HepG2 (cell line): ENCODE measurements around the gene CHCHD3. TPM values are rescaled to one million over a fixed set of nuclear protein-coding genes. Genes with fewer than 3 reads are reported as not detected.

Experiments
- DNMT3B ChIP-seq: conservative IDR thresholded peaks from 2 replicates; pipeline ENCODE4 v1.6.1; 2016; ENCODE audit warnings: missing biosample characterization, control low read depth
- EP300 ChIP-seq, 3 experiments: sonication (generic) in 1 of 3; formaldehyde crosslinking in 1 of 3; IDR thresholded peaks; 2 replicates each; pipeline versions ENCODE4 v1.5.1 to v1.6.1; 2011 to 2020; ENCODE audit warnings: low read depth in 2 of 3, low read length in 2 of 3, borderline replicate concordance in 1 of 3, improper control_type of control experiment in 1 of 3, mild to moderate bottlenecking in 1 of 3, missing genetic modification reagents in 1 of 3, moderate library complexity in 1 of 3
- JARID2 ChIP-seq: sonication (generic); formaldehyde crosslinking; IDR thresholded peaks from 2 replicates; pipeline ENCODE4 v1.8.1; 2023; ENCODE audit warnings: missing genetic modification reagents, inconsistent platforms; ENCODE audit not compliant: insufficient replicate concordance
- KLF9 ChIP-seq: IDR thresholded peaks from 2 replicates; pipeline ENCODE4 v1.6.1; 2016; ENCODE audit warnings: low read depth
- NFAT5 ChIP-seq: sonication (generic); formaldehyde crosslinking; IDR thresholded peaks from 2 replicates; pipeline ENCODE4 v1.4.0; 2020; ENCODE audit warnings: missing genetic modification reagents
- PAWR ChIP-seq: sonication (generic); formaldehyde crosslinking; IDR thresholded peaks from 2 replicates; pipeline ENCODE4 v1.4.0; 2020; ENCODE audit warnings: missing genetic modification reagents, mild to moderate bottlenecking, borderline replicate concordance
- RNF2 ChIP-seq: fragments of 450-650 bp; conservative IDR thresholded peaks from 2 replicates; pipeline ENCODE4 v1.6.1; 2016; ENCODE audit warnings: low read depth
- U2AF2 ChIP-seq: fragments of 200-400 bp; formaldehyde crosslinking; IDR thresholded peaks from 2 replicates; pipeline ENCODE4 v1.6.1; 2017; ENCODE audit warnings: low read depth, mild to moderate bottlenecking, low read length
- ZFP62 ChIP-seq: sonication (generic); formaldehyde crosslinking; IDR thresholded peaks from 2 replicates; pipeline ENCODE4 v1.4.0; 2020; ENCODE audit warnings: missing genetic modification reagents
- ZIK1 ChIP-seq: sonication (generic); formaldehyde crosslinking; IDR thresholded peaks from 2 replicates; pipeline ENCODE4 v1.5.0; 2020; ENCODE audit warnings: mild to moderate bottlenecking, low read depth, missing genetic modification reagents, borderline replicate concordance
- ZNF572 ChIP-seq: sonication (generic); formaldehyde crosslinking; IDR thresholded peaks from 2 replicates; pipeline ENCODE4 v1.5.1; 2020; ENCODE audit warnings: mild to moderate bottlenecking, missing genetic modification reagents
- ZNF660 ChIP-seq: sonication (generic); formaldehyde crosslinking; IDR thresholded peaks from 2 replicates; pipeline ENCODE4 v1.5.1; 2020; ENCODE audit warnings: mild to moderate bottlenecking, low read depth, missing genetic modification reagents, borderline replicate concordance
- ZNF703 ChIP-seq: sonication (generic); formaldehyde crosslinking; IDR thresholded peaks from 2 replicates; pipeline ENCODE4 v1.5.1; 2020; ENCODE audit warnings: missing genetic modification reagents, mild to moderate bottlenecking, moderate library complexity, borderline replicate concordance
- polyA plus RNA-seq, 8 experiments: library from polyadenylated mRNA; depleted of rRNA in 3 of 8; stranded (reverse) in 7 of 8; unstranded in 1 of 8; fragments of >200 nt; fragmentation: Illumina TruSeq in 4 of 8; extraction: Trizol in 4 of 8; gene quantifications; 2 replicates each; pipeline versions ENCODE4 v1.2.1 to v1.2.3, GENCODE V29; 2011 to 2016; ENCODE audit warnings: low read depth in 4 of 8, missing spikeins in 1 of 8, mixed read lengths in 1 of 8; ENCODE audit not compliant: insufficient read depth in 1 of 8
- total RNA-seq, 5 experiments: library from RNA; depleted of rRNA; stranded (reverse); fragments of >200 nt; fragmentation: Illumina TruSeq; extraction: Trizol; gene quantifications; 2 replicates each; pipeline ENCODE4 v1.2.3, GENCODE V29; 2016; ENCODE audit warnings: low read depth in 1 of 5
- TF ChIP-seq, protein P1 (sequence below): sonication (generic); formaldehyde crosslinking; IDR thresholded peaks from 2 replicates; pipeline ENCODE4 v1.4.0; 2020; ENCODE audit warnings: missing genetic modification reagents
- TF ChIP-seq, protein P2 (sequence below): sonication (generic); formaldehyde crosslinking; IDR thresholded peaks from 2 replicates; pipeline ENCODE4 v1.4.0; 2020; ENCODE audit warnings: mild to moderate bottlenecking, missing genetic modification reagents, borderline replicate concordance
- TF ChIP-seq, protein P3 (sequence below): sonication (generic); formaldehyde crosslinking; IDR thresholded peaks from 2 replicates; pipeline ENCODE4 v1.4.0; 2020; ENCODE audit warnings: missing genetic modification reagents

CHCHD3 gene
- total and polyA plus RNA-seq, 2 of the 13 experiments (the other 11 are each of a cell fraction or from before 2014, with no cell fraction given): 32.7 to 86.8 TPM

- TF ChIP-seq NFAT5 (CRISPR knock-in tag): no peak
- no peak for TF ChIP-seq ZNF660 (CRISPR knock-in tag)
- no peak for TF ChIP-seq PAWR (CRISPR knock-in tag)
- TF ChIP-seq, protein P1, sequence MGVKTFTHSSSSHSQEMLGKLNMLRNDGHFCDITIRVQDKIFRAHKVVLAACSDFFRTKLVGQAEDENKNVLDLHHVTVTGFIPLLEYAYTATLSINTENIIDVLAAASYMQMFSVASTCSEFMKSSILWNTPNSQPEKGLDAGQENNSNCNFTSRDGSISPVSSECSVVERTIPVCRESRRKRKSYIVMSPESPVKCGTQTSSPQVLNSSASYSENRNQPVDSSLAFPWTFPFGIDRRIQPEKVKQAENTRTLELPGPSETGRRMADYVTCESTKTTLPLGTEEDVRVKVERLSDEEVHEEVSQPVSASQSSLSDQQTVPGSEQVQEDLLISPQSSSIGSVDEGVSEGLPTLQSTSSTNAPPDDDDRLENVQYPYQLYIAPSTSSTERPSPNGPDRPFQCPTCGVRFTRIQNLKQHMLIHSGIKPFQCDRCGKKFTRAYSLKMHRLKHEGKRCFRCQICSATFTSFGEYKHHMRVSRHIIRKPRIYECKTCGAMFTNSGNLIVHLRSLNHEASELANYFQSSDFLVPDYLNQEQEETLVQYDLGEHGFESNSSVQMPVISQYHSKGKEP (CRISPR knock-in tag): no peak
- TF ChIP-seq JARID2: no peak
- no peak for TF ChIP-seq ZNF703 (CRISPR knock-in tag)
- no peak; the same call in 1 of the 2 replicates for TF ChIP-seq RNF2
- TF ChIP-seq ZFP62 (CRISPR knock-in tag): no peak
- TF ChIP-seq EP300 (IDR thresholded peaks at IDR 0.05; ENCODE audit: low read depth in 2 of 2, low read length in 2 of 2): no peak
- TF ChIP-seq EP300 (CRISPR knock-in tag; IDR thresholded peaks at IDR 0.05; ENCODE audit: borderline replicate concordance): no peak
- TF ChIP-seq ZIK1 (CRISPR knock-in tag): no peak
- TF ChIP-seq U2AF2: peak; percentile 98
- TF ChIP-seq DNMT3B (CRISPR knock-in tag): no peak
- TF ChIP-seq ZNF572: no peak
- no peak for TF ChIP-seq KLF9 (CRISPR knock-in tag)
- TF ChIP-seq, protein P2, sequence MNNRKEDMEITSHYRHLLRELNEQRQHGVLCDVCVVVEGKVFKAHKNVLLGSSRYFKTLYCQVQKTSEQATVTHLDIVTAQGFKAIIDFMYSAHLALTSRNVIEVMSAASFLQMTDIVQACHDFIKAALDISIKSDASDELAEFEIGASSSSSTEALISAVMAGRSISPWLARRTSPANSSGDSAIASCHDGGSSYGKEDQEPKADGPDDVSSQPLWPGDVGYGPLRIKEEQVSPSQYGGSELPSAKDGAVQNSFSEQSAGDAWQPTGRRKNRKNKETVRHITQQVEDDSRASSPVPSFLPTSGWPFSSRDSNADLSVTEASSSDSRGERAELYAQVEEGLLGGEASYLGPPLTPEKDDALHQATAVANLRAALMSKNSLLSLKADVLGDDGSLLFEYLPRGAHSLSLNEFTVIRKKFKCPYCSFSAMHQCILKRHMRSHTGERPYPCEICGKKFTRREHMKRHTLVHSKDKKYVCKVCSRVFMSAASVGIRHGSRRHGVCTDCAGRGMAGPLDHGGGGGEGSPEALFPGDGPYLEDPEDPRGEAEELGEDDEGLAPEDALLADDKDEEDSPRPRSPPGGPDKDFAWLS (CRISPR knock-in tag): no peak
- TF ChIP-seq, protein P3, sequence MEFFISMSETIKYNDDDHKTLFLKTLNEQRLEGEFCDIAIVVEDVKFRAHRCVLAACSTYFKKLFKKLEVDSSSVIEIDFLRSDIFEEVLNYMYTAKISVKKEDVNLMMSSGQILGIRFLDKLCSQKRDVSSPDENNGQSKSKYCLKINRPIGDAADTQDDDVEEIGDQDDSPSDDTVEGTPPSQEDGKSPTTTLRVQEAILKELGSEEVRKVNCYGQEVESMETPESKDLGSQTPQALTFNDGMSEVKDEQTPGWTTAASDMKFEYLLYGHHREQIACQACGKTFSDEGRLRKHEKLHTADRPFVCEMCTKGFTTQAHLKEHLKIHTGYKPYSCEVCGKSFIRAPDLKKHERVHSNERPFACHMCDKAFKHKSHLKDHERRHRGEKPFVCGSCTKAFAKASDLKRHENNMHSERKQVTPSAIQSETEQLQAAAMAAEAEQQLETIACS (CRISPR knock-in tag): no peak
Observed at GRCh38 chr7:133081599-133082389, at the start of gene CHCHD3 (continued).
